Osteoblast (primary cell): ENCODE measurements around the gene NCAPG2. TPM values are rescaled to one million over a fixed set of nuclear protein-coding genes. Genes with fewer than 3 reads are reported as not detected.

Experiments
- DNase-seq: peaks from one replicate; pipeline ENCODE4 v3.0.0; 2011; ENCODE audit warnings: low spot score, mixed read lengths; ENCODE audit not compliant: insufficient read length; ENCODE audit errors: missing footprints
- H2AFZ ChIP-seq: 2 replicates; pipeline ENCODE4 v1.6.0; 2011; ENCODE audit warnings: mild to moderate bottlenecking, low read length
- H3K27ac ChIP-seq: 2 replicates; pipeline ENCODE4 v1.5.1; 2011; ENCODE audit warnings: mild to moderate bottlenecking, low read depth, low read length, moderate library complexity
- H3K27me3 ChIP-seq: 2 replicates; pipeline ENCODE4 v1.6.0; 2012; ENCODE audit warnings: mild to moderate bottlenecking, control low read depth, inconsistent platforms, low read length, moderate library complexity; ENCODE audit not compliant: insufficient read depth
- H3K36me3 ChIP-seq: 2 replicates; pipeline ENCODE4 v1.5.1; 2011; ENCODE audit warnings: mild to moderate bottlenecking, low read length, control low read depth, moderate library complexity; ENCODE audit not compliant: insufficient read depth
- H3K4me1 ChIP-seq: 2 replicates; pipeline ENCODE4 v1.5.1; 2011; ENCODE audit warnings: mild to moderate bottlenecking, low read length, control low read depth, moderate library complexity; ENCODE audit not compliant: insufficient read depth
- H3K4me2 ChIP-seq: 2 replicates; pipeline ENCODE4 v1.6.0; 2011; ENCODE audit warnings: mild to moderate bottlenecking, low read length; ENCODE audit not compliant: insufficient read depth
- H3K4me3 ChIP-seq: fragments of 200-600 bp; sonication (generic); 3 replicates; pipeline ENCODE4 v1.5.1; 2012; ENCODE audit warnings: mild to moderate bottlenecking, low read length, inconsistent platforms; ENCODE audit not compliant: insufficient read depth
- H3K79me2 ChIP-seq: 2 replicates; pipeline ENCODE4 v1.6.0; 2012; ENCODE audit warnings: mild to moderate bottlenecking, low read length, control low read depth, inconsistent platforms; ENCODE audit not compliant: insufficient read depth
- H3K9me3 ChIP-seq: 2 replicates; pipeline ENCODE4 v1.5.1; 2011; ENCODE audit warnings: low read depth, low read length, control low read depth
- H4K20me1 ChIP-seq: 2 replicates; pipeline ENCODE4 v1.6.0; 2012; ENCODE audit warnings: mild to moderate bottlenecking, low read length, control low read depth; ENCODE audit not compliant: insufficient read depth
- total RNA-seq: library from RNA; depleted of rRNA; stranded (reverse); fragments of >200 nt; gene quantifications from 2 replicates; pipeline ENCODE4 v1.2.3, GENCODE V29; 2012
- TF ChIP-seq, protein P1 (sequence below): IDR thresholded peaks from 2 replicates; pipeline ENCODE4 v1.5.1; 2011; ENCODE audit warnings: mild to moderate bottlenecking, low read depth, low read length, moderate library complexity; ENCODE audit errors: extremely low read depth

The NCAPG2 gene
- total RNA-seq, 1 donor, result 8.0 TPM

DNA sequence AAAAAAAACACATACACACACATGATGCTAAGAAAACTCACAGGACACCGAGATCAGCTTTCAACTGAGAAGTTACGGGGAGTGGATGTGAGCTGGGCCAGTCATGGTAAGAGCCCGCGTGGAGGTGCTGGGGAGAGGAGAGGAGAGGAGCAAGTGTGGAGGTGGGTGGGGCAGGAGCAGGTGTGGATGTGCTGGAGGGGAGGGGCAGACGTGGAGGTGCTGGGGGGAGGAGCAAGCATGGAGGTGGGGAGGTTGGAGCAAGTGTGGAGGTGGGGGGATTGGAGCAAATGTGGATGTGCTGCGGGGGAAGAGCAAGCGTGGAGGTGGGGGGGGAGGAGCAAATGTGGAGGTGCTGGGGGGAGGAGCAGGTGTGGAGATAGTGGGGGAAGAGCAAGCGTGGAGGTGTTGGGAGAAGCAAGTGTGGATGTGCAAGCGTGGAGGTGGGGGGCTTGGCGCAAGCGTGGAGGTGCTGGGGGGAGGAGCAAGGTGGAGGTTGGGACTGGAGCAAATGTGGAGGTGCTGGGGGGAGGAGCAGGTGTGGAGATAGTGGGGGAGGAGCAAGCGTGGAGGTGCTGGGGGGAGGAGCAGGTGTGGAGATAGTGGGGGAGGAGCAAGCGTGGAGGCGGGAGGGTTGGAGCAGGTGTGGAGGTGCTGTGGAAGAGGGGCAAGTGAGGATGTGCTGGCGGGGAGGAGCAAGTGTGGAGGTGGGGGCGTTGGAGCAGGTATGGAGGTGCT, 24.5 kb upstream of the NCAPG2 start:
- no peak overlapping the region for H3K27ac ChIP-seq
- H4K20me1 ChIP-seq, result no peaks in the 10 kb centered on the region
- no peaks in the 10 kb centered on the region for H3K4me1 ChIP-seq
- no peaks in the 10 kb centered on the region for H3K9me3 ChIP-seq
- H3K79me2 ChIP-seq, result no peaks in the 10 kb centered on the region
- H3K36me3 ChIP-seq, result peaks cover 24% of the 10 kb centered on the region
- TF ChIP-seq, protein P1, sequence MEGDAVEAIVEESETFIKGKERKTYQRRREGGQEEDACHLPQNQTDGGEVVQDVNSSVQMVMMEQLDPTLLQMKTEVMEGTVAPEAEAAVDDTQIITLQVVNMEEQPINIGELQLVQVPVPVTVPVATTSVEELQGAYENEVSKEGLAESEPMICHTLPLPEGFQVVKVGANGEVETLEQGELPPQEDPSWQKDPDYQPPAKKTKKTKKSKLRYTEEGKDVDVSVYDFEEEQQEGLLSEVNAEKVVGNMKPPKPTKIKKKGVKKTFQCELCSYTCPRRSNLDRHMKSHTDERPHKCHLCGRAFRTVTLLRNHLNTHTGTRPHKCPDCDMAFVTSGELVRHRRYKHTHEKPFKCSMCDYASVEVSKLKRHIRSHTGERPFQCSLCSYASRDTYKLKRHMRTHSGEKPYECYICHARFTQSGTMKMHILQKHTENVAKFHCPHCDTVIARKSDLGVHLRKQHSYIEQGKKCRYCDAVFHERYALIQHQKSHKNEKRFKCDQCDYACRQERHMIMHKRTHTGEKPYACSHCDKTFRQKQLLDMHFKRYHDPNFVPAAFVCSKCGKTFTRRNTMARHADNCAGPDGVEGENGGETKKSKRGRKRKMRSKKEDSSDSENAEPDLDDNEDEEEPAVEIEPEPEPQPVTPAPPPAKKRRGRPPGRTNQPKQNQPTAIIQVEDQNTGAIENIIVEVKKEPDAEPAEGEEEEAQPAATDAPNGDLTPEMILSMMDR, result no peak
- H3K4me2 ChIP-seq, result no peak overlapping the region
- DNase-seq, result no peak
- no peak overlapping the region for H2AFZ ChIP-seq
- H3K4me3 ChIP-seq, result no peak overlapping the region
- H3K27me3 ChIP-seq, result no peaks in the 10 kb centered on the region

DNA sequence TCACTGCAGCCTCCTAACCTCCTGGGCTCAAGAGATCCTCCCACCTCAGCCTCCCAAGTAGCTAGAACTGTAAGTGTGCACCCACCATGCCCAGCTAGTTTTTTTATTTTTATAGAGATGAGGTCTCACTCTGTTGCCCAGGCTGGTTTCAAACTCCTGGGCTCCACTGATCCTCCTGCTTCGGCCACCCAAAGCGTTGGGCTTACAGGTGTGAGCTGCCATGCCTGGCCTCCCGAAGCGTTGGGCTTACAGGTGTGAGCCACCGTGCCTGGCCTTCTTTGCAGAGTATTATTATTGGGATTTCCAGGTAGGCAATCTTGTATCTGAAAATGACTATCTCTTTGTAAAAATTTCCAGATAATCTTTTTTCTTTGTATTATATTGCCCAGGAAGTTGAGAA, 23.1 kb upstream of the NCAPG2 start:
- Histone ChIP-seq H3K79me2 (no peaks in the 10 kb centered on the region), H2AFZ (no peak overlapping the region), H3K4me2 (no peak overlapping the region), H3K9me3 (no peaks in the 10 kb centered on the region), H4K20me1 (no peaks in the 10 kb centered on the region), H3K36me3 (peaks cover 15% of the 10 kb centered on the region), H3K4me1 (no peaks in the 10 kb centered on the region), H3K27ac (no peak overlapping the region), H3K4me3 (no peak overlapping the region), H3K27me3 (no peaks in the 10 kb centered on the region)
- DNase-seq, result no peak
- TF ChIP-seq, protein P1, result no peak

DNA sequence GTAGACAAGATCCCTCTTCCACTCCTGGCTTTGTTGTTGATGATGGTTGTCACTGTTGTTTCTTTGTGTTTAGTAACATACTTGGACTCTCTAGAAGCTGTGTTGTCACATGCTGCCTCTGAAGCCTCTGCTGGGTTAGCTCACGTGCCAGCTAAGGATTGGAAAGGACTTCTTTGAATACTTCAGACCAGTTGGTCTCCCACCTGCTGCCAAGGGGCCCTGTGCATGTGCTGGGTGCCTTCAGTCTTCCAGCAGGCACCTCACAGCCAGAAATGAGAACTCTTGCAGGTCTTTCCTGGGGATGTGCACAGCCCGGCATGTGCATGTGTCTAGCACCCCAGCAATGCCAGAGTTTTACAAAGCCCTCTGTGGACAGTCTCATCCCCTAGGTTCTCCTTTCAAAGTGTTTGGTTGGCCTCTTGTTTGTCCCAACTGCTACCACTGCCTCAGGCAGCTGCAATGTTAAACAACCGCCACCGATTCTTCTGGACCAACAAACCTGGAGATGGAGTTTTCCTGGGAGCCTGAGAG, 21.7 kb upstream of the NCAPG2 start:
- Histone ChIP-seq H3K4me2 (no peak overlapping the region), H3K27me3 (no peaks in the 10 kb centered on the region), H3K36me3 (peaks cover 8% of the 10 kb centered on the region), H4K20me1 (no peaks in the 10 kb centered on the region), H3K79me2 (no peaks in the 10 kb centered on the region), H2AFZ (no peak overlapping the region), H3K27ac (no peak overlapping the region), H3K4me3 (no peak overlapping the region), H3K9me3 (no peaks in the 10 kb centered on the region), H3K4me1 (no peaks in the 10 kb centered on the region)
- DNase-seq, result no peak
- TF ChIP-seq, protein P1, result no peak

DNA sequence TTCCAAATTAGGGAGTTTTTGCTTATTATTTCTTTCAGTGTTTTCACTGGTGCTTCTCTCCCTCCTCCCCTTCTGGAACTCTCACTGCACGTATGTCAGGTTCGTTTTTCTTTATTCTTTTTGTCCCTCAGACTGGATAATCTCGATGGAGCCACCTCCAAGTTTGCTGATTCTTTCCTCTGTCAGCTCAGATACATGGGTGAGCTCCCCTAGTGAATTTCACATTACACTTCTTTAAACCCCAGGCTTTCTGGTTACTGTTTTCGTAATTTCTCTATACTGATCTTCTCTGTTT, 20.8 kb upstream of the NCAPG2 start:
- Histone ChIP-seq H4K20me1 (no peaks in the 10 kb centered on the region), H3K27me3 (no peaks in the 10 kb centered on the region), H3K27ac (no peak overlapping the region), H3K36me3 (peaks cover 2% of the 10 kb centered on the region), H3K4me3 (no peak overlapping the region), H3K4me2 (no peak overlapping the region), H3K4me1 (no peaks in the 10 kb centered on the region), H3K9me3 (no peaks in the 10 kb centered on the region), H3K79me2 (no peaks in the 10 kb centered on the region), H2AFZ (no peak overlapping the region)
- DNase-seq, result no peak
- TF ChIP-seq, protein P1, result no peak
